Stimulated activated CD4-positive, alpha-beta T cell treated with anti-CD3 and anti-CD28 coated beads, Interleukin-4, amount 100 ng/mL, for 24 hours (primary cell): ENCODE data around the gene PANX3.
A peak's percentile ranks its signal among the peaks of the same experiment; 100 is the strongest.
"Not testable (repeated sequence)": the region's sequence is repeated elsewhere in the genome, so short reads cannot be mapped to it uniquely, and the experiment has no call there.

Experiments used
- DNase-seq: peaks from one replicate; pipeline ENCODE4 v3.0.0-alpha.2; 2020

Gene PANX3

GRCh38 chr11:124611064-124611463, at the start of gene PANX3:
PANX3 (plus strand) TSS chr11:124611428; CDS start chr11:124611557, 129 bp downstream.
- DNase-seq = no peak

DNA sequence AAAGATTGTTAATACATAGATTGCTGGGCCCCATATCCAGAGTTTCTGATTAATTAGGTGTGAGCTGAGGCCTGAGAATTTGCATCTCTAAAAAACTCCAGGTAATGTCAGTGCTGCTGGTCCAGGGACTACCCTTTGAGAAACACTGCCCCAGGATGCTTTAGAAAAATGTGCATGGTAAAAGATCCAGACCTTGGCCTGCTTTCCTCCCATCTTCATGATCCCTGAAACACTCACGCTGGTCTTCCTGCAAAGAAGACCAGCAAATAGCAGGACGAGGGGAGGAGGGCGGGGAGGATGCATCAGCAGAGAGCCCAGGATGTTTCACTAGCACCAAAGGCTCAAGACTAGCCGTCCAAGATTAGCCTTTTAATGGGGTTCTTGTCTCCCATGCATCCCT, 41.5 kb upstream of the PANX3 start, which contains the start of gene OR8A1:
Gene OR8A1 (plus strand): TSS at position 301 of the 400 bp plus-strand sequence. CDS start 123 bp downstream, outside the sequence.
- no peak for DNase-seq

DNA sequence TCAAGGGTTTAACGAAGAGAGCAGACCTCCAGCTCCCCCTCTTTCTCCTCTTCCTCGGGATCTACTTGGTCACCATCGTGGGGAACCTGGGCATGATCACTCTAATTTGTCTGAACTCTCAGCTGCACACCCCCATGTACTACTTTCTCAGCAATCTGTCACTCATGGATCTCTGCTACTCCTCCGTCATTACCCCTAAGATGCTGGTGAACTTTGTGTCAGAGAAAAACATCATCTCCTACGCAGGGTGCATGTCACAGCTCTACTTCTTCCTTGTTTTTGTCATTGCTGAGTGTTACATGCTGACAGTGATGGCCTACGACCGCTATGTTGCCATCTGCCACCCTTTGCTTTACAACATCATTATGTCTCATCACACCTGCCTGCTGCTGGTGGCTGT, 41.1 kb upstream of the PANX3 start:
- DNase-seq = no peak

- no peak for DNase-seq
These were observed 33.4 kb upstream of the PANX3 start for GRCh38 chr11:124577716-124578427.

DNA sequence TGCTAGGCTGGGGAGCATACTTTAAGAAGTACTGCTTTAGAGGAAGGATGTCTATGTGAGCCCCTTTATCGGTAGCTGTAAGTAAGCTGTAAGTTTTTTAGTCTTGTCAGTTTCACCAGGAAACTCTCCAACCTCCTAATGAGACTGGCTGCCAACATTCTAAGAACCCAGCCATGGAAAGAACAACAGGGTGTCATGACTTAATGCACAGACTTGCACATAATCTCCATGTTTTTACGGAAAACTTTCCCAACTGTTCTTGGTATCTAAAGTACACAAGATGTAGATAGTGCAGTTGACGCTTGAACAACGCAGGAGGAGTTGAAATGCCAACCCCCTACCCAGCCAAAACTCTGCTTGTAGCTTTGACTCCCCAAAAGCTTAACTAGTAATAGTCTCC, 32.5 kb upstream of the PANX3 start:
- no peak for DNase-seq

GRCh38 chr11:124581817-124582216, 29.4 kb upstream of the PANX3 start:
- DNase-seq = no peak

- no peak for DNase-seq
These were observed 28.7 kb upstream of the PANX3 start for GRCh38 chr11:124582565-124582964.

DNA sequence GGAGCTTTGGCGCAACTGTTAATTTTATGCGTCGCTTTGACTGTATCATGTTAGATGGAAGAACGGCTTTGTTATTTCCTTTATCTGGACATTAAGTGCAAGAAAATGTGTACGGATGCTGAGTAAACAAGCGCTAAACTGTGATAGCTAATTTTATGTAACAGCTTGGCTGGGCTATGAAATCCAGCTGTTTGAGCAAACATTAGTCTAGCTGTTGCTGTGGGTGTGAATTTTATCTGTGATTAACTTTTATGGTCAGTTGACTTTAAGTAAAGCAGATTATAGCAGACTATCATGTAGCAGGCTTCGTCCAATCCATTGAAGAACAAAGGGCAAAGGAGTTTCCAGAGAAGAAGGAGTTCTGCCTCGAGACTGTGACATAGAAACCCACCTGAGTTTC, 27.4 kb upstream of the PANX3 start:
- DNase-seq = no peak

GRCh38 chr11:124584681-124585372, 26.4 kb upstream of the PANX3 start:
- DNase-seq = no peak

GRCh38 chr11:124586238-124586860, 24.9 kb upstream of the PANX3 start:
- peak; percentile 45 for DNase-seq

GRCh38 chr11:124591430-124591829, 19.8 kb upstream of the PANX3 start:
- no peak for DNase-seq

- no peak for DNase-seq
These were observed 18.6 kb upstream of the PANX3 start for GRCh38 chr11:124592627-124593026.

DNA sequence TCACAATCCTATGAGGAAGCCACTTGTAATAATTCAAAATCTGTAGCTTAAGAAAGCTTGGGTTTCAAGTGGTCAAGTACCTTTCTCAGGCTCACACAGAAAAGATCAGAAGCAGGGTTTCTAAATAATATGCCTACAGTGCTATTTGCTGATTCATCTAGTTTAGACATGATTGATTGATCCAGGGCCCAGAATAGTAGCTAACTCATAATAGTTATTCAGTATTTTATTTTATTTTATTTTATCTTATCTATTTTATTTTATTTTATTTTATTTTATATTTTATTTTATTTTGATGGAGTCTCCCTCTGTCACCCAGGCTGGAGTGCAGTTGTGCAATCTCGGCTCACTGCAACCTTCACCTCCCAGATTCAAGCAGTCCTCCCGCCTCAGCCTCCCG, 15.9 kb upstream of the PANX3 start:
- DNase-seq = no peak

GRCh38 chr11:124597626-124598025, 13.6 kb upstream of the PANX3 start:
- no peak for DNase-seq

DNA sequence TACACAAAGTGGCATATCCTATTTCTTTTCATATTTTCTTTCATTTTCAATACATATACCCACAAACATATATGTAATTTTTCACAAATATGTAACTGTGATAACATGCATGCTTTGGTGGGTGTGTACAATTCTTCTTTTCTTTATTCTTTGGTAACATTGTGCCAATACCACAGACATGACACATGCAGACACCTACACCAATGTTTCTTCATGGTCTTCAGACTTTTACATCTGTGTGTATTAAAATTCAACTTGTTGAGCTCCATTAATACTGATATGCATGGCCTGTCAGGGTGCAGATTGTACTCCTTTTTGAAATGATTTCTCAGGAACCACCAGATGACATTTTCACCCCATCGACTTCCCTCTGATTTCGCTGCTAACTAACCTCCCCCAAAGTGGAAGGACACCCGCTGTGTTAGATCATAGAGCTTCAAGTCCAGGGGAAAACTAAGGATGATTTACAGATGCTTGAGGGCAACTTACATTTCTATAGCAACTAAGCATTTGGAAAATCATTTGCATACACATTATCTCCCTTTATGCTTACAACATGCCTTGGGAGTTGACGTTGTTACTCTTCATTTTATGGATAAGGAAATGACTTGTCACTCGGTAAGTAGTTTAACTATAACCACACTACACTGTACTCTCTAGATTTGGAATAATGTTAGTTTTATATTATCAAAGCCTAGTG, 10.5 kb upstream of the PANX3 start:
- DNase-seq = no peak

- no peak for DNase-seq
These were observed 9.0 kb upstream of the PANX3 start for GRCh38 chr11:124602193-124602592.

GRCh38 chr11:124602723-124603122, 8.5 kb upstream of the PANX3 start:
- not testable (repeated sequence) for DNase-seq

- no peak for DNase-seq
These were observed 5.5 kb upstream of the PANX3 start for GRCh38 chr11:124605719-124606118.

GRCh38 chr11:124608147-124608546, 3.1 kb upstream of the PANX3 start:
- DNase-seq = no peak

GRCh38 chr11:124610295-124610694, 933 bp upstream of the PANX3 start:
- no peak for DNase-seq

DNA sequence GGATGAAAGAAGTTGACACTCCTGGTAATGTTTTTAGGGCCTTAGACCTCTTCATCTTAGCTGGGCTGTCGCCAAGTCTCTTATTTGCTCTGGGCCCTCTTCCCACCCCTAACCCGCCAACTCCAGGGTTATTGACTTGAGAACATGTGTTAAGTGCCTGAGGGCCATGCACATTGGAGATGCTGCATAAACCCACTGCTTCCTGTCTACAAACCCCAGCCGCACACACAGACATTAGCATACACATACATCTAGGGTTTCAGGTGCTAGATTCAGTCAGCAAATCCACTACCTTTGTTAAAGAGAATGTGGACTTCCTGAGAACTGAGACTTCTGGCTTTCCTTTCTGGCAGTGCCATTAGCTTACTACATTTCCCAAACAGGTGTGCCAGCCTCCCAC, 817 bp downstream of the PANX3 start:
- DNase-seq = no peak

DNA sequence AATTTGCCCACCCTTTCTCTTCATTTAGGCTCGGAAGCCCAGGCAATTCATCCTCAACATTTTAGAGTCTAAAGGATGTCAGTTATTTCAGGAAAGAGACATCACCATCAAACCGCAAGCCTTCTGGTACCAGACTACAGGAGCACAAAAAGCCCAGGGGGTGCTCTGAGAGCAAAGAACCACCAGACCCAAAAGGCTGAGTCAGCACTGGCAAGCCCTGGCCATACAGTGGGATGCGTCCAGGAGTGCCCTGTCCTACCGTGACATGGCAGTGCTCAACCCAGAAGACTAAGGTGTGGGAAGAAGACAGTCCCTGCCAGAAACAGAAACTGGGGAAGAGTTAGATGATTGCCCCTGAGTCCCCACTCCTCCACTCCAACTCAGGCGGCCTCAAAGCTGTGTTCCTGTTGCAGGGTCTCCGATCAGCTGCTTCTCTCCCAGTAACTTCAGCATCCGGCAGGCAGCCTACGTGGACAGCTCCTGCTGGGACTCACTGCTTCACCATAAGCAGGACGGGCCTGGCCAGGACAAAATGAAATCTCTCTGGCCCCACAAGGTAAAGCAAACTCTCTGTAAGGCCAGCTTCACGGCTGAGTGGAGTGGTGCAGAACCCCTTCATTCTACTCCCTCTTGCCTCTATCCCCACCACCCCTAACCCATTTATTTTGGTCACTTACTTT, 1.5 kb downstream of the PANX3 start:
- no peak for DNase-seq

DNA sequence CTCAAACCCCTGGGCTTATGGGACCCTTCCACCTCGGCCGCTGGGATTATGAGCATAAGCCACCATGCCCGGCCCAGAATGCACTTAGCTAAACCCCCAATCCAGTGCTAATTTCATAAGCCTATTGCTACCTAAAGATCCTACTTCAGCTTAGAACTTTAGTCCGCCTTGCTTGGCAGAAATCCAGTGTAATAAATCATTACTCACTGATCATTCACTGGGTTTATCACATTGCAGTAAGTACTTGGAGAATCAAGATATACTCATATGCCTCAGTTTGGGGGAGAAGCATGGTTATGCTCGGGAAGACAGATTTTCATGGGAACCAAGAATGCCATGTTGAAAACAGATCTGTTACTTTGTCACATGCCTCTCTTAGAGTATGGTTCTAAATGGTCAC, 7.6 kb downstream of the PANX3 start:
- DNase-seq = no peak
